K562 (cell line): ENCODE data around the gene PCDH9. TPM values are rescaled to one million over a fixed set of nuclear protein-coding genes. Genes with fewer than 3 reads are reported as not detected.

ENCODE experiments used
- ATAC-seq: fragments of 200-7000 bp; cut with Tn5 transposase; 3 replicates; pipeline ENCODE4 v1.9.1; 2020; ENCODE audit warnings: moderate library complexity
- BruUV-seq: library from RNA; stranded (reverse); fragments of 400-500 nt; replicated peaks from 2 replicates; lab custom pipeline; 2021; lab: Mats Ljungman, UMichigan
- CTCF ChIA-PET: fragments of 300-600 bp; formaldehyde crosslinking; extraction: SDS; loops from one replicate; lab custom pipeline; 2021; ENCODE audit warnings: low intra/inter-chr PET ratio; lab: Yijun Ruan, JAX
- POLR2A ChIA-PET: fragments of 300-600, 350-650 bp; sonication (Branson Sonifier 250); formaldehyde crosslinking; extraction: SDS; loops from one replicate; lab custom pipeline; 2021; ENCODE audit warnings: antibody characterized with exemption, inconsistent platforms; lab: Yijun Ruan, JAX
- DNase-seq, 4 experiments: peaks; one replicate each; pipeline versions ENCODE4 v3.0.0 to v3.0.0-alpha.2; 2011 to 2018; ENCODE audit warnings: low spot score in 3 of 4, mixed read lengths in 3 of 4; ENCODE audit errors: extremely low read depth in 1 of 4
- FAIRE-seq: peaks from 2 replicates; lab custom pipeline; 2011; peaks lifted over from hg19 to GRCh38; lab: Jason Lieb, UNC
- H2AFZ ChIP-seq: 2 replicates; pipeline ENCODE4 v1.6.0; 2011; ENCODE audit warnings: low read depth, low read length, control low read depth, inconsistent platforms
- H3K27ac ChIP-seq: fragments of 200-600 bp; 3 replicates; pipeline ENCODE4 v1.8.0; 2011; ENCODE audit warnings: low read depth, mild to moderate bottlenecking, control low read depth, inconsistent platforms, low read length, moderate library complexity, mixed read lengths; ENCODE audit errors: extremely low read depth
- H3K27me3 ChIP-seq, 2 experiments: fragments of 300-600 bp in 1 of 2; 2 replicates in 1 of 2; 3 replicates in 1 of 2; pipeline versions ENCODE4 v1.6.0 to v1.8.0; 2011; ENCODE audit warnings: inconsistent platforms in 2 of 2, low read length in 2 of 2, mild to moderate bottlenecking in 1 of 2, mixed read lengths in 1 of 2, moderate library complexity in 1 of 2; ENCODE audit not compliant: control insufficient read depth in 2 of 2, insufficient read depth in 2 of 2
- H3K36me3 ChIP-seq: fragments of 300-600 bp; 3 replicates; pipeline ENCODE4 v1.8.0; 2011; ENCODE audit warnings: mild to moderate bottlenecking, low read length, inconsistent platforms; ENCODE audit not compliant: control insufficient read depth, insufficient read depth
- H3K4me1 ChIP-seq, 2 experiments: fragments of 200-600 bp in 1 of 2; replicated peaks in 1 of 2; 2 replicates in 1 of 2; 3 replicates in 1 of 2; pipeline versions ENCODE4 v1.5.1 to v1.8.0; 2011; ENCODE audit warnings: inconsistent platforms in 2 of 2, low read length in 2 of 2, mild to moderate bottlenecking in 1 of 2, mixed read lengths in 1 of 2, moderate library complexity in 1 of 2; ENCODE audit not compliant: control insufficient read depth in 2 of 2, insufficient read depth in 2 of 2
- H3K4me2 ChIP-seq: 2 replicates; pipeline ENCODE4 v1.6.1; 2011; ENCODE audit warnings: low read length, control low read depth, inconsistent platforms, mixed read lengths; ENCODE audit not compliant: insufficient read depth
- H3K4me3 ChIP-seq: fragments of 200-600 bp; sonication (generic), shearing (Covaris generic); 2 replicates; pipeline ENCODE4 v1.5.1; 2016; ENCODE audit warnings: control low read depth, inconsistent platforms
- H3K79me2 ChIP-seq: fragments of 200-600 bp; 3 replicates; pipeline ENCODE4 v1.8.0; 2011; ENCODE audit warnings: low read length, inconsistent platforms; ENCODE audit not compliant: control insufficient read depth, insufficient read depth
- H3K9ac ChIP-seq, 2 experiments: 2 replicates each; pipeline versions ENCODE4 v1.6.0 to v1.6.1; 2011; ENCODE audit warnings: low read depth in 2 of 2, low read length in 2 of 2, control low read depth in 1 of 2, inconsistent platforms in 1 of 2, mild to moderate bottlenecking in 1 of 2, mixed read lengths in 1 of 2; ENCODE audit not compliant: insufficient read depth in 1 of 2
- H3K9me1 ChIP-seq: one replicate; pipeline ENCODE4 v1.6.0; 2011; ENCODE audit warnings: inconsistent platforms, mild to moderate bottlenecking, low read length, moderate library complexity; ENCODE audit not compliant: control insufficient read depth, insufficient read depth
- H3K9me3 ChIP-seq: replicated peaks from 2 replicates; pipeline ENCODE4 v1.5.1; 2011; ENCODE audit warnings: low read depth, low read length, inconsistent platforms; ENCODE audit not compliant: control insufficient read depth, insufficient read depth
- H4K20me1 ChIP-seq: replicated peaks from 2 replicates; pipeline ENCODE4 v1.6.1; 2011; ENCODE audit warnings: low read length, inconsistent platforms, mixed read lengths; ENCODE audit not compliant: control insufficient read depth, insufficient read depth
- DDX20 ChIP-seq: fragments of 450-650 bp; IDR thresholded peaks from 2 replicates; pipeline ENCODE4 v1.6.1; 2016; ENCODE audit warnings: missing genetic modification characterization, low read depth, mild to moderate bottlenecking, missing compliant biosample characterization, moderate library complexity
- ERF ChIP-seq: fragments of 450-650 bp; formaldehyde crosslinking; IDR thresholded peaks from 2 replicates; pipeline ENCODE4 v1.4.0; 2020; ENCODE audit warnings: mild to moderate bottlenecking, mixed read lengths
- HNRNPL ChIP-seq: fragments of 200-400 bp; formaldehyde crosslinking; IDR thresholded peaks from 2 replicates; pipeline ENCODE4 v1.6.1; 2017; ENCODE audit warnings: low read depth, mild to moderate bottlenecking, low read length
- PHTF2 ChIP-seq: fragments of 250-450 bp; sonication (Bioruptor Pico); IDR thresholded peaks from 2 replicates; pipeline ENCODE4 v1.5.0; 2021; ENCODE audit warnings: mild to moderate bottlenecking
- PRPF4 ChIP-seq: fragments of 200-400 bp; formaldehyde crosslinking; IDR thresholded peaks from one replicate; pipeline ENCODE4 v1.6.1; 2017; ENCODE audit warnings: low read length, low read depth, mild to moderate bottlenecking; ENCODE audit not compliant: insufficient read depth, poor library complexity, severe bottlenecking
- SNRNP70 ChIP-seq: fragments of 200-400 bp; formaldehyde crosslinking; optimal IDR thresholded peaks from 2 replicates; pipeline ENCODE3; 2017; ENCODE audit warnings: low read depth, low read length
- SP2 ChIP-seq: IDR thresholded peaks from 2 replicates; pipeline ENCODE4 v1.6.1; 2011; ENCODE audit warnings: mild to moderate bottlenecking, low read depth, low read length, moderate library complexity; ENCODE audit not compliant: poor library complexity, severe bottlenecking; ENCODE audit errors: extremely low read depth
- SREBF2 ChIP-seq: sonication (generic); formaldehyde crosslinking; IDR thresholded peaks from 2 replicates; pipeline ENCODE4 v1.4.0; 2020; ENCODE audit warnings: mild to moderate bottlenecking, missing genetic modification reagents
- TGIF2 ChIP-seq: sonication (generic); formaldehyde crosslinking; IDR thresholded peaks from 2 replicates; pipeline ENCODE4 v1.8.1; 2022; ENCODE audit warnings: mild to moderate bottlenecking, missing genetic modification reagents, moderate library complexity
- UBTF ChIP-seq, 2 experiments: IDR thresholded peaks; 2 replicates each; pipeline ENCODE4 v1.6.1; 2012; ENCODE audit warnings: improper control_type of control experiment in 2 of 2, low read depth in 2 of 2, low read length in 2 of 2, borderline replicate concordance in 1 of 2
- ZNF133 ChIP-seq: fragments of 250-450 bp; sonication (Bioruptor Pico); IDR thresholded peaks from 2 replicates; pipeline ENCODE4 v1.4.0; 2020; ENCODE audit warnings: mild to moderate bottlenecking
- ZNF518B ChIP-seq: fragments of 250-450 bp; sonication (Bioruptor Pico); IDR thresholded peaks from 2 replicates; pipeline ENCODE4 v1.5.0; 2021; ENCODE audit warnings: mild to moderate bottlenecking, moderate library complexity
- WGBS: fragments of 100-300 bp; shearing (Covaris generic); methylation state at CpG from one replicate; pipeline ENCODE4 v1.1.6; 2016; ENCODE audit warnings: low coverage, mixed read lengths; ENCODE audit not compliant: insufficient coverage; ENCODE audit errors: missing lambda C conversion rate; 5-methylcytosine and 5-hydroxymethylcytosine counted together
- in situ Hi-C: fragments of 300-500 bp; cut with MboI; formaldehyde crosslinking; loops from 4 replicates; pipeline ENCODE4 v1.15.0; 2018; ENCODE audit warnings: inconsistent platforms, mixed read lengths
- intact Hi-C: fragments of 100-400 bp; cut with micrococcal nuclease; formaldehyde crosslinking; loops from 2 replicates; pipeline ENCODE4 v1.14.2; 2022
- polyA plus RNA-seq, 8 experiments: library from polyadenylated mRNA; depleted of rRNA in 4 of 8; stranded (reverse) in 5 of 8; unstranded in 3 of 8; fragments of >200 nt; fragmentation: Nextera tagmentation in 2 of 8; fragmentation: Illumina TruSeq in 1 of 8; extraction: Ambion mirVana in 2 of 8; extraction: Trizol in 1 of 8; gene quantifications; 2 replicates each; pipeline versions ENCODE4 v1.2.1 to v1.2.3, GENCODE V29; 2011 to 2014; ENCODE audit warnings: inconsistent platforms in 1 of 8, missing spikeins in 1 of 8
- total RNA-seq, 7 experiments: library from RNA; depleted of rRNA in 6 of 7; stranded (reverse); fragments of >200 nt in 6 of 7; fragmentation: Illumina TruSeq in 2 of 7; extraction: Trizol in 2 of 7; gene quantifications; 2 replicates each; pipeline versions ENCODE4 v1.2.1 to v1.2.3, GENCODE V29; 2011 to 2021; ENCODE audit warnings: low replicate concordance in 1 of 7
- TF ChIP-seq, protein P1 (sequence below): sonication (generic); formaldehyde crosslinking; IDR thresholded peaks from 2 replicates; pipeline ENCODE4 v1.8.1; 2022; ENCODE audit warnings: missing genetic modification reagents
- TF ChIP-seq, protein P2 (sequence below): IDR thresholded peaks from 2 replicates; pipeline ENCODE4 v1.6.1; 2012; ENCODE audit warnings: low read depth, low read length, improper control_type of control experiment, borderline replicate concordance

PCDH9 gene
- total and polyA plus RNA-seq, 9 of the 15 experiments (the other 6 are each of a cell fraction or from before 2014, with no cell fraction given): 1.1 to 6.7 (median 4.9) TPM

DNA sequence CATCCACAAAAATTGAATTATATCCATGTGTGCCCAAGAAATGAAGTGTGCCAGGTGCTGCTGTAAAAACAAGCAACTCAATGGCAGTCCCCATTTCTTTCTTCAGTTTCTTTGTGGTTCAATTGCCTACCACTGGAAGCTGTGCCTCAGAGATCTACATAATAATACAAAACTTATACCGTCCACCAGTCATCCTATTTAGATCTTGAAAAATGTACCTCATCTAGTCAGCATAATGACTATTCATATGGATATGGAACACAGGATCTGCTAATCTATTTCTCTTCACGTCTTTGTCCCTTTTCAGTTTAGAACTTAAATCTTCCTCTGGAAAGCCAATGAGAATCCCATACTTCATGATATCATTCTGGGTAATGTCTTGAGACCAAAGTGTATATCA, 648.5 kb downstream of the PCDH9 start:
- Histone ChIP-seq H3K4me2 (no peak overlapping the region), H3K4me3 (no peak overlapping the region), H3K9me1 (no peaks in the 10 kb centered on the region), H4K20me1 (no peaks in the 10 kb centered on the region), H3K4me1 (no peaks in the 10 kb centered on the region), H3K27me3 (no peaks in the 10 kb centered on the region), H3K36me3 (no peaks in the 10 kb centered on the region), H3K9me3 (no peaks in the 10 kb centered on the region), H3K9ac (no peak overlapping the region), H2AFZ (no peak overlapping the region), H3K27ac (no peak overlapping the region), H3K79me2 (no peaks in the 10 kb centered on the region)
- no TSS peak for BruUV-seq
- intact Hi-C loops: no loop called here
- POLR2A ChIA-PET: no interaction called here
- 35% methylated on average over 2 of the region's 2 CpGs for WGBS
- in situ Hi-C loops: no loop called here
- FAIRE-seq (no peak), DNase-seq (no peak), ATAC-seq (no peak)
- CTCF ChIA-PET: no interaction called here
- TF ChIP-seq PRPF4: no peak
- no peak for TF ChIP-seq SNRNP70
- TF ChIP-seq SP2: no peak
- TF ChIP-seq UBTF (IDR thresholded peaks at IDR 0.05; ENCODE audit: borderline replicate concordance in 1 of 2, low read depth in 2 of 2, low read length in 2 of 2): no peak
- no peak for TF ChIP-seq TGIF2
- TF ChIP-seq ZNF518B (CRISPR knock-in tag): no peak
- no peak for TF ChIP-seq HNRNPL
- TF ChIP-seq PHTF2 (CRISPR knock-in tag): no peak
- TF ChIP-seq ZNF133 (CRISPR knock-in tag): no peak
- TF ChIP-seq ERF (CRISPR knock-in tag): no peak
- TF ChIP-seq SREBF2 (CRISPR knock-in tag): no peak
- TF ChIP-seq, protein P1, sequence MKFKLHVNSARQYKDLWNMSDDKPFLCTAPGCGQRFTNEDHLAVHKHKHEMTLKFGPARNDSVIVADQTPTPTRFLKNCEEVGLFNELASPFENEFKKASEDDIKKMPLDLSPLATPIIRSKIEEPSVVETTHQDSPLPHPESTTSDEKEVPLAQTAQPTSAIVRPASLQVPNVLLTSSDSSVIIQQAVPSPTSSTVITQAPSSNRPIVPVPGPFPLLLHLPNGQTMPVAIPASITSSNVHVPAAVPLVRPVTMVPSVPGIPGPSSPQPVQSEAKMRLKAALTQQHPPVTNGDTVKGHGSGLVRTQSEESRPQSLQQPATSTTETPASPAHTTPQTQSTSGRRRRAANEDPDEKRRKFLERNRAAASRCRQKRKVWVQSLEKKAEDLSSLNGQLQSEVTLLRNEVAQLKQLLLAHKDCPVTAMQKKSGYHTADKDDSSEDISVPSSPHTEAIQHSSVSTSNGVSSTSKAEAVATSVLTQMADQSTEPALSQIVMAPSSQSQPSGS (CRISPR knock-in tag): no peak
- TF ChIP-seq DDX20: no peak
- TF ChIP-seq, protein P2, sequence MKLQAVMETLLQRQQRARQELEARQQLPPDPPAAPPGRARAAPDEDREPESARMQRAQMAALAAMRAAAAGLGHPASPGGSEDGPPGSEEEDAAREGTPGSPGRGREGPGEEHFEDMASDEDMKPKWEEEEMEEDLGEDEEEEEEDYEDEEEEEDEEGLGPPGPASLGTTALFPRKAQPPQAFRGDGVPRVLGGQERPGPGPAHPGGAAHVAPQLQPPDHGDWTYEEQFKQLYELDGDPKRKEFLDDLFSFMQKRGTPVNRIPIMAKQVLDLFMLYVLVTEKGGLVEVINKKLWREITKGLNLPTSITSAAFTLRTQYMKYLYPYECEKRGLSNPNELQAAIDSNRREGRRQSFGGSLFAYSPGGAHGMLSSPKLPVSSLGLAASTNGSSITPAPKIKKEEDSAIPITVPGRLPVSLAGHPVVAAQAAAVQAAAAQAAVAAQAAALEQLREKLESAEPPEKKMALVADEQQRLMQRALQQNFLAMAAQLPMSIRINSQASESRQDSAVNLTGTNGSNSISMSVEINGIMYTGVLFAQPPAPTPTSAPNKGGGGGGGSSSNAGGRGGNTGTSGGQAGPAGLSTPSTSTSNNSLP: no peak
